ENCODE measurements around the gene MORC3. TPM values are rescaled to one million over a fixed set of nuclear protein-coding genes. Genes with fewer than 3 reads are reported as not detected.
A peak's percentile ranks its signal among the peaks of the same experiment; 100 is the strongest.

Gene MORC3
- total and polyA plus RNA-seq, 9 of the 15 experiments (the other 6 are each of a cell fraction or from before 2014, with no cell fraction given): 12.7 to 53.7 (median 36.0) TPM

GRCh38 chr21:36297938-36298572, 21.9 kb upstream of the MORC3 start:
- CTCF ChIA-PET (ENCODE audit: low intra/inter-chr PET ratio): interaction anchor here (0.6 kb wide), 1 partner anchor 10 kb away, joined by 3 read pairs; no protein-coding TSS in a partner anchor
- intact Hi-C loops (cut with micrococcal nuclease) (loop anchor here (1.0 kb wide), 1 partner anchor 22 kb away; the partner anchor contains the start of gene MORC3), in situ Hi-C loops (cut with MboI) (no loop called here)
- peak; percentile 98 for ATAC-seq
- DNase-seq (ENCODE audit: extremely low read depth in 1 of 4, low spot score in 3 of 4): peak; percentile 44 to 82 (median 64)
- peak overlapping the region; percentile 73 for H3K4me2 ChIP-seq (ENCODE audit: insufficient read depth, low read length)
- peaks cover 0 to 2% of the 10 kb centered on the region in 2 experiments; a peak in 2 of 5 replicates for H3K27me3 ChIP-seq (ENCODE audit: control insufficient read depth in 2 of 2, insufficient read depth in 2 of 2, low read length in 2 of 2)
- WGBS (ENCODE audit: insufficient coverage, low coverage, missing lambda C conversion rate): 20% methylated on average over 10 of the region's 10 CpGs
- no peaks in the 10 kb centered on the region for H3K9me3 ChIP-seq (replicated peaks; ENCODE audit: control insufficient read depth, insufficient read depth, low read depth, low read length)
- H3K79me2 ChIP-seq (ENCODE audit: control insufficient read depth, insufficient read depth, low read length): no peaks in the 10 kb centered on the region
- no TSS peak for BruUV-seq (replicated peaks)
- peak overlapping the region; percentile 52; the same call in 2 of the 3 replicates for H3K27ac ChIP-seq (ENCODE audit: extremely low read depth, low read depth, low read length)
- H4K20me1 ChIP-seq (replicated peaks; ENCODE audit: control insufficient read depth, insufficient read depth, low read length): no peaks in the 10 kb centered on the region
- no peaks in the 10 kb centered on the region for H3K36me3 ChIP-seq (ENCODE audit: control insufficient read depth, insufficient read depth, low read length)
- H2AFZ ChIP-seq (ENCODE audit: low read depth, low read length): peak overlapping the region; percentile 95
- peak; percentile 90 for FAIRE-seq
- H3K9me1 ChIP-seq (ENCODE audit: control insufficient read depth, insufficient read depth, low read length): no peaks in the 10 kb centered on the region
- peak overlapping the region; percentile 8; the same call in 1 of the 2 replicates for H3K4me3 ChIP-seq
- POLR2A ChIA-PET: interaction anchor here (0.5 to 1.0 kb wide), 5 partner anchors 10 to 1825 kb away, joined by 3 to 7 read pairs (median 4); partner anchors contain the start of gene MORC3
- peaks cover 4 to 16% of the 10 kb centered on the region in 2 experiments; a peak in 4 of 5 replicates for H3K4me1 ChIP-seq (replicated peaks in 1 of 2; ENCODE audit: control insufficient read depth in 2 of 2, insufficient read depth in 2 of 2, low read length in 2 of 2)
- H3K9ac ChIP-seq (ENCODE audit: insufficient read depth in 1 of 2, low read depth in 2 of 2, low read length in 2 of 2): peak overlapping the region; percentile 21 to 38; a peak in 2 of 4 replicates
- TF ChIP-seq CBX1 (IDR thresholded peaks at IDR 0.05; ENCODE audit: low read depth) (no peak), ZFP1 (CRISPR knock-in tag; IDR thresholded peaks at IDR 0.05) (no peak), TOE1 (IDR thresholded peaks at IDR 0.05; ENCODE audit: borderline replicate concordance) (no peak; the same call in 1 of the 2 replicates), TOE1 (CRISPR knock-in tag; IDR thresholded peaks at IDR 0.05; ENCODE audit: borderline replicate concordance, low read depth) (no peak), ZNF165 (CRISPR knock-in tag; IDR thresholded peaks at IDR 0.05; ENCODE audit: borderline replicate concordance) (0 out of 2 replicates have a peak, but pooled peaks have one; percentile 58), ZC3H4 (CRISPR knock-in tag; IDR thresholded peaks at IDR 0.05; ENCODE audit: borderline replicate concordance) (no peak), CHAMP1 (IDR thresholded peaks at IDR 0.05) (no peak), YY1 (IDR thresholded peaks at IDR 0.05; ENCODE audit: borderline replicate concordance in 1 of 3, control insufficient read depth in 1 of 3, extremely low read depth in 1 of 3, insufficient read depth in 3 of 3, insufficient read length in 1 of 3, insufficient replicate concordance in 2 of 3, low read depth in 1 of 3, low read length in 2 of 3) (no peak), RUNX1 (IDR thresholded peaks at IDR 0.05; ENCODE audit: low read depth) (no peak), ZNF232 (CRISPR knock-in tag; IDR thresholded peaks at IDR 0.05) (no peak), C11orf30 (IDR thresholded peaks at IDR 0.05; ENCODE audit: low read depth) (peak; percentile 41; the same call in 1 of the 2 replicates), HIVEP1 (CRISPR knock-in tag; IDR thresholded peaks at IDR 0.05) (no peak), ZBTB12 (CRISPR knock-in tag; IDR thresholded peaks at IDR 0.05) (no peak), NFIX (CRISPR knock-in tag; IDR thresholded peaks at IDR 0.05; ENCODE audit: low read depth) (no peak), PCBP2 (IDR thresholded peaks at IDR 0.05; ENCODE audit: low read depth, low read length, poor library complexity, severe bottlenecking) (no peak), HDAC8 (tag; IDR thresholded peaks at IDR 0.05) (no peak)
